ENCODE data around the gene RFFL.
A peak's percentile ranks its signal among the peaks of the same experiment; 100 is the strongest.

RFFL gene

GRCh38 chr17:35081638-35082037 is 18.1 kb upstream of the RFFL start:
- DNase-seq (ENCODE audit: low read depth in 2 of 2) = no peak

GRCh38 chr17:35080536-35080935 is 17.0 kb upstream of the RFFL start:
- DNase-seq (ENCODE audit: low read depth in 2 of 2) = no peak

GRCh38 chr17:35079547-35080423 is 16.3 kb upstream of the RFFL start:
- DNase-seq (ENCODE audit: low read depth in 2 of 2) = no peak

GRCh38 chr17:35076874-35077273 is 13.4 kb upstream of the RFFL start:
- no peak for DNase-seq (ENCODE audit: low read depth in 2 of 2)

- no peak for DNase-seq (ENCODE audit: low read depth in 2 of 2)
Measured at GRCh38 chr17:35074711-35075707, 11.5 kb upstream of the RFFL start.

- no peak for DNase-seq (ENCODE audit: low read depth in 2 of 2)
Measured at GRCh38 chr17:35073991-35074627, 10.6 kb upstream of the RFFL start.

- DNase-seq (ENCODE audit: low read depth in 2 of 2) = no peak
Measured at GRCh38 chr17:35073183-35073790, 9.8 kb upstream of the RFFL start.

GRCh38 chr17:35069311-35069710 is 5.8 kb upstream of the RFFL start:
- DNase-seq (ENCODE audit: low read depth in 2 of 2) = no peak

- DNase-seq (ENCODE audit: low read depth in 2 of 2) = no peak
Measured at GRCh38 chr17:35068249-35068648, 4.7 kb upstream of the RFFL start.

GRCh38 chr17:35065880-35066279 is 2.4 kb upstream of the RFFL start:
- DNase-seq (ENCODE audit: low read depth in 2 of 2) = no peak

GRCh38 chr17:35064516-35065215 is 1.2 kb upstream of the RFFL start:
- DNase-seq (ENCODE audit: low read depth in 2 of 2) = no peak

- no peak for DNase-seq (ENCODE audit: low read depth in 2 of 2)
Measured at GRCh38 chr17:35062308-35062707, 1.2 kb downstream of the RFFL start.

GRCh38 chr17:35057332-35057915 is 6.1 kb downstream of the RFFL start:
- DNase-seq (ENCODE audit: low read depth in 2 of 2) = no peak

- no peak for DNase-seq (ENCODE audit: low read depth in 2 of 2)
Measured at GRCh38 chr17:35056013-35056412, 7.5 kb downstream of the RFFL start.

GRCh38 chr17:35053204-35053603 is 10.3 kb downstream of the RFFL start:
- no peak for DNase-seq (ENCODE audit: low read depth in 2 of 2)

- no peak for DNase-seq (ENCODE audit: low read depth in 2 of 2)
Measured at GRCh38 chr17:35052780-35053179, 10.7 kb downstream of the RFFL start.

GRCh38 chr17:35052241-35052610 is 11.3 kb downstream of the RFFL start:
- no peak for DNase-seq (ENCODE audit: low read depth in 2 of 2)

GRCh38 chr17:35051579-35052240 is 11.8 kb downstream of the RFFL start:
- no peak for DNase-seq (ENCODE audit: low read depth in 2 of 2)

- peak in 1 of 2 donors; percentile 11 for DNase-seq (ENCODE audit: low read depth in 2 of 2)
Measured at GRCh38 chr17:35051183-35051578, 12.3 kb downstream of the RFFL start.

GRCh38 chr17:35050170-35050569 is 13.3 kb downstream of the RFFL start:
- DNase-seq (ENCODE audit: low read depth in 2 of 2) = no peak
